Measurements from ENCODE around the gene CPNE7. TPM values are rescaled to one million over a fixed set of nuclear protein-coding genes. Genes with fewer than 3 reads are reported as not detected.

CPNE7 gene
- total and polyA plus RNA-seq, 2 of the 13 experiments (the other 11 are each of a cell fraction or from before 2014, with no cell fraction given) = 0.59 TPM; not detected in 1

DNA sequence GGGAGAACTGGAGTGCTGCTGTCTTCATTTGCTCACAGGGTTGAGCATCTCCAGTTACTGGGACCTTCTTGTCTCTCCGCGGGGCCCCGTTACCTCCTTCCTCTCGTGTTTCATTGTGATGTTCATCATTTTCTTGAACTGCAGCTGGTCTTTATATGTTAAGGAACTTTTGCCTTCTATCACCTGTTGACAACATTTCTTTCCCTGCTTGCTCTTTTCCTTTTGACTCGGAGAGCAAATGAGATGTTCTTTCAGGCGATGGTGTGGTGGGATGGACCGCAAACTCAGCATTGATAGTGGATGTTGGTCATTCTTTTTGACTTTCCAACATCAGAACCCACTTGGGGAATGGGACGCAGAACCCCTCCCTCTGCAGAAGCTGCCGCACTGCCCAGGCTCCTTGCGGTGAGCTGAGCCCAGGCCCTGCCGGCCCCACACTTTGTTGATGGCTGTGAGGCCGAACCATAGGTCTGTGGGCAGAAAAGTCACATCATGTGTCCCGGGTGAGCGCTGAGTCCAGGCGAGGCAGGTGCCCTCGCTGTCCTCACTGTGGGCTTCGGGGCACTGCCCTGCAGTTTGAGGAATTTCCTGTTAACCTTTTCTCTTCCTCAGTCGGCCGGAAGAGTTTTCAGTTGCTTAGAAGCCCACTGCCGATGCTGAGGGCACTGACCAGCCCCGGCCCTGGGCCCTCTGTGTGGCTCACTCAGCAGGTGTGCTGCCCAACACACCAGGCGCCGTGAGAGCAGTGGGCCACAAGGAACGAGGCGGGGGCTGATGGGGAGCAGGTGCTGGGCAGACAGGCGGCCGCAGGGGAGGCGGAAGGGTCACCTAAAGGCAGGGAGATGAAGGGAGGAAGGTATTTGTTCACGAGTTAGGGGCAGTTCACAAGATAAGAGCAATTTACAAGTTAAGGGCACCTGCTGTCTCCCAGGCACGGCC is 7.6 kb upstream of the CPNE7 start (continued):
- TF ChIP-seq, protein P1, sequence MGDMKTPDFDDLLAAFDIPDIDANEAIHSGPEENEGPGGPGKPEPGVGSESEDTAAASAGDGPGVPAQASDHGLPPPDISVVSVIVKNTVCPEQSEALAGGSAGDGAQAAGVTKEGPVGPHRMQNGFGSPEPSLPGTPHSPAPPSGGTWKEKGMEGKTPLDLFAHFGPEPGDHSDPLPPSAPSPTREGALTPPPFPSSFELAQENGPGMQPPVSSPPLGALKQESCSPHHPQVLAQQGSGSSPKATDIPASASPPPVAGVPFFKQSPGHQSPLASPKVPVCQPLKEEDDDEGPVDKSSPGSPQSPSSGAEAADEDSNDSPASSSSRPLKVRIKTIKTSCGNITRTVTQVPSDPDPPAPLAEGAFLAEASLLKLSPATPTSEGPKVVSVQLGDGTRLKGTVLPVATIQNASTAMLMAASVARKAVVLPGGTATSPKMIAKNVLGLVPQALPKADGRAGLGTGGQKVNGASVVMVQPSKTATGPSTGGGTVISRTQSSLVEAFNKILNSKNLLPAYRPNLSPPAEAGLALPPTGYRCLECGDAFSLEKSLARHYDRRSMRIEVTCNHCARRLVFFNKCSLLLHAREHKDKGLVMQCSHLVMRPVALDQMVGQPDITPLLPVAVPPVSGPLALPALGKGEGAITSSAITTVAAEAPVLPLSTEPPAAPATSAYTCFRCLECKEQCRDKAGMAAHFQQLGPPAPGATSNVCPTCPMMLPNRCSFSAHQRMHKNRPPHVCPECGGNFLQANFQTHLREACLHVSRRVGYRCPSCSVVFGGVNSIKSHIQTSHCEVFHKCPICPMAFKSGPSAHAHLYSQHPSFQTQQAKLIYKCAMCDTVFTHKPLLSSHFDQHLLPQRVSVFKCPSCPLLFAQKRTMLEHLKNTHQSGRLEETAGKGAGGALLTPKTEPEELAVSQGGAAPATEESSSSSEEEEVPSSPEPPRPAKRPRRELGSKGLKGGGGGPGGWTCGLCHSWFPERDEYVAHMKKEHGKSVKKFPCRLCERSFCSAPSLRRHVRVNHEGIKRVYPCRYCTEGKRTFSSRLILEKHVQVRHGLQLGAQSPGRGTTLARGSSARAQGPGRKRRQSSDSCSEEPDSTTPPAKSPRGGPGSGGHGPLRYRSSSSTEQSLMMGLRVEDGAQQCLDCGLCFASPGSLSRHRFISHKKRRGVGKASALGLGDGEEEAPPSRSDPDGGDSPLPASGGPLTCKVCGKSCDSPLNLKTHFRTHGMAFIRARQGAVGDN (CRISPR knock-in tag; IDR thresholded peaks at IDR 0.05) = peak; percentile 12; the same call in 1 of the 2 replicates
- TF ChIP-seq ZNF501 (CRISPR knock-in tag; IDR thresholded peaks at IDR 0.05) = 0 out of 2 replicates have a peak, but pooled peaks have one; percentile 32
- 0 out of 2 replicates have a peak, but pooled peaks have one; percentile 22 for TF ChIP-seq BCL6 (CRISPR knock-in tag; IDR thresholded peaks at IDR 0.05)
- 0 out of 2 replicates have a peak, but pooled peaks have one; percentile 3 for TF ChIP-seq SALL2 (CRISPR knock-in tag; IDR thresholded peaks at IDR 0.05)
- no peak for TF ChIP-seq RBFOX2 (IDR thresholded peaks at IDR 0.05; ENCODE audit: low read depth, low read length)
- TF ChIP-seq ZKSCAN1 (IDR thresholded peaks at IDR 0.05; ENCODE audit: low read length) = peak; percentile 29; the same call in 1 of the 2 replicates
- TF ChIP-seq ZNF652 (CRISPR knock-in tag; IDR thresholded peaks at IDR 0.05; ENCODE audit: borderline replicate concordance, low read depth) = peak; percentile 40; the same call in 1 of the 2 replicates
- TF ChIP-seq AKAP8 (CRISPR knock-in tag; IDR thresholded peaks at IDR 0.05) = peak; percentile 18; the same call in 1 of the 2 replicates
- TF ChIP-seq AGO1 (IDR thresholded peaks at IDR 0.05; ENCODE audit: low read depth, low read length, poor library complexity, severe bottlenecking) = peak; percentile 89

Data from HepG2 (cell line).